ENCODE results near the gene TMEM91. TPM values are rescaled to one million over a fixed set of nuclear protein-coding genes. Genes with fewer than 3 reads are reported as not detected.

TMEM91 gene
- total and polyA plus RNA-seq, 9 of the 15 experiments (the other 6 are each of a cell fraction or from before 2014, with no cell fraction given) = 1.2 to 5.2 (median 2.7) TPM

GRCh38 chr19:41353466-41354342, 22.6 kb upstream of the TMEM91 start, which contains the start of gene TGFB1 (continued):
- TF ChIP-seq MAX (CRISPR knock-in tag; IDR thresholded peaks at IDR 0.05) (peak; percentile 75), PPARD (CRISPR knock-in tag; IDR thresholded peaks at IDR 0.05) (no peak), ZNF274 (IDR thresholded peaks at IDR 0.05; ENCODE audit: borderline replicate concordance, low read depth, low read length) (no peak), ARID4B (CRISPR knock-in tag; IDR thresholded peaks at IDR 0.05) (no peak), CBX3 (IDR thresholded peaks at IDR 0.05; ENCODE audit: borderline replicate concordance in 1 of 2, low read length in 2 of 2) (no peak), E2F5 (CRISPR knock-in tag; IDR thresholded peaks at IDR 0.05) (no peak), ZNF449 (CRISPR knock-in tag; IDR thresholded peaks at IDR 0.05) (no peak), ZBTB9 (CRISPR knock-in tag; IDR thresholded peaks at IDR 0.05) (no peak), CHAMP1 (IDR thresholded peaks at IDR 0.05) (no peak), GABPA (tag; conservative IDR thresholded peaks at IDR 0.05; ENCODE audit: low read depth) (peak; percentile 58; the same call in 1 of the 2 replicates), ZNF280A (IDR thresholded peaks at IDR 0.05; ENCODE audit: low read depth, partially characterized antibody) (no peak)

Data from K562 (cell line).